CD14-positive monocyte (primary cell): ENCODE measurements around the gene GSTM2. TPM values are rescaled to one million over a fixed set of nuclear protein-coding genes. Genes with fewer than 3 reads are reported as not detected.
A peak's percentile ranks its signal among the peaks of the same experiment; 100 is the strongest.
"Not testable (repeated sequence)": the region's sequence is repeated elsewhere in the genome, so short reads cannot be mapped to it uniquely, and the experiment has no call there.

Experiments used
- DNase-seq, 3 donors: peaks; one replicate each; pipeline ENCODE4 v3.0.0-alpha.2; 2011 to 2022
- H2AFZ ChIP-seq: 2 replicates; pipeline ENCODE4 v1.6.0; 2012; ENCODE audit warnings: mild to moderate bottlenecking, low read depth, low read length, inconsistent platforms; ENCODE audit not compliant: insufficient read depth, poor library complexity, severe bottlenecking
- H3K27ac ChIP-seq, 2 donors: 1 replicate in 1 of 2; 2 replicates in 1 of 2; pipeline ENCODE4 v1.5.1; 2012 to 2013; ENCODE audit warnings: low read length in 2 of 2, control low read depth in 1 of 2, inconsistent platforms in 1 of 2, low read depth in 1 of 2, mild to moderate bottlenecking in 1 of 2
- H3K27me3 ChIP-seq, 2 donors: one replicate each; pipeline versions ENCODE4 v1.6.0 to v1.6.1; 2011 to 2013; ENCODE audit warnings: low read length in 2 of 2; ENCODE audit not compliant: control insufficient read depth in 2 of 2, insufficient read depth in 2 of 2
- H3K36me3 ChIP-seq, 2 donors: replicated peaks in 1 of 2; 1 replicate in 1 of 2; 2 replicates in 1 of 2; pipeline versions ENCODE4 v1.5.1 to v1.6.1; 2012 to 2013; ENCODE audit warnings: low read length in 2 of 2, control low read depth in 1 of 2, inconsistent platforms in 1 of 2, mild to moderate bottlenecking in 1 of 2; ENCODE audit not compliant: insufficient read depth in 2 of 2, control insufficient read depth in 1 of 2
- H3K4me1 ChIP-seq, 2 donors: 1 replicate in 1 of 2; 2 replicates in 1 of 2; pipeline versions ENCODE4 v1.5.1 to v1.6.1; 2012 to 2013; ENCODE audit warnings: low read length in 2 of 2, control low read depth in 1 of 2, inconsistent platforms in 1 of 2, mild to moderate bottlenecking in 1 of 2, moderate library complexity in 1 of 2; ENCODE audit not compliant: insufficient read depth in 2 of 2, control insufficient read depth in 1 of 2
- H3K4me2 ChIP-seq: replicated peaks from 2 replicates; pipeline ENCODE3; 2012; ENCODE audit warnings: low read length, moderate library complexity, mild to moderate bottlenecking; ENCODE audit not compliant: poor library complexity, severe bottlenecking; ENCODE audit errors: extremely low read depth
- H3K4me3 ChIP-seq, 3 experiments: fragments of 200-600 bp in 1 of 3; sonication (generic) in 1 of 3; replicated peaks in 1 of 3; 1 replicate in 2 of 3; 2 replicates in 1 of 3; pipeline ENCODE4 v1.5.1; 2011 to 2013; ENCODE audit warnings: low read length in 3 of 3, mild to moderate bottlenecking in 3 of 3, control low read depth in 2 of 3, low read depth in 2 of 3, inconsistent platforms in 1 of 3, moderate library complexity in 1 of 3
- H3K79me2 ChIP-seq: 2 replicates; pipeline ENCODE4 v1.6.0; 2012; ENCODE audit warnings: mild to moderate bottlenecking, control low read depth, inconsistent platforms, low read length, moderate library complexity; ENCODE audit not compliant: insufficient read depth
- H3K9ac ChIP-seq: 2 replicates; pipeline ENCODE4 v1.6.0; 2017; ENCODE audit warnings: low read length, mild to moderate bottlenecking; ENCODE audit not compliant: insufficient read depth, poor library complexity, severe bottlenecking
- H3K9me3 ChIP-seq, 2 donors: replicated peaks in 1 of 2; 1 replicate in 1 of 2; 2 replicates in 1 of 2; pipeline versions ENCODE4 v1.5.1 to v1.6.1; 2012 to 2013; ENCODE audit warnings: low read length in 2 of 2, control low read depth in 1 of 2; ENCODE audit not compliant: control insufficient read depth in 1 of 2, insufficient read depth in 1 of 2
- H4K20me1 ChIP-seq: 2 replicates; pipeline ENCODE4 v1.6.0; 2012; ENCODE audit warnings: mild to moderate bottlenecking, low read length, control low read depth, moderate library complexity; ENCODE audit not compliant: insufficient read depth
- H3K27ac Mint-ChIP-seq, 7 donors: one replicate each; pipeline ENCODE4 v1.8.0; 2020; ENCODE audit warnings: mild to moderate bottlenecking in 7 of 7, mixed read lengths in 7 of 7, moderate library complexity in 6 of 7, inconsistent platforms in 2 of 7
- H3K27me3 Mint-ChIP-seq, 3 donors: one replicate each; pipeline ENCODE4 v1.8.0; 2021 to 2022; ENCODE audit warnings: low read depth in 3 of 3, mild to moderate bottlenecking in 3 of 3, mixed read lengths in 3 of 3, moderate library complexity in 3 of 3, inconsistent platforms in 1 of 3
- H3K36me3 Mint-ChIP-seq, 2 donors: one replicate each; pipeline ENCODE4 v1.8.0; 2020; ENCODE audit warnings: mixed read lengths in 2 of 2, inconsistent platforms in 1 of 2, mild to moderate bottlenecking in 1 of 2
- H3K4me1 Mint-ChIP-seq: one replicate; pipeline ENCODE4 v1.8.0; 2020; ENCODE audit warnings: mild to moderate bottlenecking, mixed read lengths
- H3K4me3 Mint-ChIP-seq, 2 donors: one replicate each; pipeline ENCODE4 v1.8.0; 2020; ENCODE audit warnings: mild to moderate bottlenecking in 2 of 2, mixed read lengths in 2 of 2, moderate library complexity in 1 of 2
- H3K9me3 Mint-ChIP-seq, 7 donors: one replicate each; pipeline ENCODE4 v1.8.0; 2020 to 2022; ENCODE audit warnings: mixed read lengths in 7 of 7, mild to moderate bottlenecking in 6 of 7, moderate library complexity in 6 of 7, inconsistent platforms in 2 of 7
- WGBS: methylation state at CpG from one replicate; pipeline ENCODE4 v1.1.5; 2013; ENCODE audit warnings: missing lambda C conversion rate; ENCODE audit not compliant: insufficient coverage; 5-methylcytosine and 5-hydroxymethylcytosine counted together
- intact Hi-C, 2 donors: fragments of 100-400 bp; cut with micrococcal nuclease; formaldehyde crosslinking; loops; one replicate each; pipeline versions ENCODE4 v1.15.0 to v1.15.1; 2023
- polyA plus RNA-seq, 3 donors: library from polyadenylated mRNA; depleted of rRNA in 1 of 3; unstranded in 2 of 3; stranded (reverse) in 1 of 3; fragments of 300-500 nt in 2 of 3; fragments of >200 nt in 1 of 3; fragmentation: Illumina TruSeq in 2 of 3; gene quantifications; 1 replicate in 2 of 3; 2 replicates in 1 of 3; pipeline ENCODE4 v1.2.3, GENCODE V29; 2012 to 2021

GSTM2 gene
- polyA plus RNA-seq, 3 donors, result 1.5 to 12.0 (median 6.3) TPM

DNA sequence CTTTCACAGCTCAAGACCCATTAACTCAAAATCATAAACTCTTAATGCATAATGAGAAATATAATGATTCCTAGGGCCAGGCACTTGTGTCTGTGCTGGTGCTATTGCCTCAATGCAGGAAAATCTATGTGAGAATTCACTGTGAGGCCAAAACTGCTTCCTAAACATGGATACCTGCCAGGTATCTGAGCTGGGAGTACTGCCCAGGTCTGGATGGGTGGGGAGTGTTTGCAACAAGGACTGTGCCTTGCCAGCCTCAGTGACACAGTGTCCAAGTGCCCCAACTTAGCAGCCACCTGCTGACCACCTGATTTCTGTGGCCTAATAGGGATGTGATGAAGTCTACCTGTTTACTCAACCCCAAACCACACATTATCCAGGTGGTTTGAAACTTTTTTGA is 42.0 kb downstream of the GSTM2 start:
- peaks cover 0 to 11% of the 10 kb centered on the region in 2 donors for H3K36me3 Mint-ChIP-seq
- H3K9me3 Mint-ChIP-seq, result peaks cover 22 to 40% (median 29%) of the 10 kb centered on the region in 7 donors
- peaks cover 15% of the 10 kb centered on the region for H3K4me1 Mint-ChIP-seq
- H3K4me2 ChIP-seq, H4K20me1 ChIP-seq, H3K4me3 ChIP-seq, H3K27ac Mint-ChIP-seq, H3K36me3 ChIP-seq, H3K27ac ChIP-seq, DNase-seq, H3K9ac ChIP-seq, intact Hi-C loops, H3K79me2 ChIP-seq, H3K4me3 Mint-ChIP-seq, H2AFZ ChIP-seq: not testable (repeated sequence)
- H3K27me3 ChIP-seq, result peaks cover 0 to 11% of the 10 kb centered on the region in 2 donors
- H3K4me1 ChIP-seq, result peaks cover 7 to 10% of the 10 kb centered on the region in 2 donors
- peaks cover 3 to 13% (median 11%) of the 10 kb centered on the region in 3 donors for H3K27me3 Mint-ChIP-seq
- peaks cover 25% of the 10 kb centered on the region in 2 donors for H3K9me3 ChIP-seq

GRCh38 chr1:109711593-109712320 is 43.9 kb downstream of the GSTM2 start, which contains the start of gene GSTM5:
GSTM5 (plus strand) TSS chr1:109712251; CDS start chr1:109712313, 62 bp downstream.
- WGBS, result 48% methylated on average over 21 of the region's 33 CpGs
- Mint-ChIP-seq H3K9me3 (peaks cover 21 to 37% (median 26%) of the 10 kb centered on the region in 7 donors), H3K27ac (peak within 1 kb of the TSS in 1 of 7 donors; percentile 72), H3K4me3 (peak within 1 kb of the TSS; percentile 56 to 68), H3K36me3 (peaks cover 0 to 11% of the 10 kb centered on the region in 2 donors), H3K27me3 (peaks cover 3 to 13% (median 11%) of the 10 kb centered on the region in 3 donors)
- DNase-seq, H3K4me1 Mint-ChIP-seq, intact Hi-C loops, H3K36me3 ChIP-seq, H3K27ac ChIP-seq, H4K20me1 ChIP-seq, H3K79me2 ChIP-seq, H3K4me1 ChIP-seq: not testable (repeated sequence)
- Histone ChIP-seq H3K4me2 (peak within 1 kb of the TSS; percentile 66), H3K27me3 (peaks cover 0 to 11% of the 10 kb centered on the region in 2 donors), H3K9me3 (peaks cover 23 to 25% of the 10 kb centered on the region in 2 donors), H2AFZ (peak within 1 kb of the TSS; percentile 65), H3K9ac (peak within 1 kb of the TSS; percentile 15), H3K4me3 (peak within 1 kb of the TSS in 1 of 3 experiments; percentile 57)
